MCF 10A (cell line): ENCODE measurements around the gene KCNC4. TPM values are rescaled to one million over a fixed set of nuclear protein-coding genes. Genes with fewer than 3 reads are reported as not detected.

Source experiments
- BruUV-seq: library from RNA; stranded (reverse); fragments of 400-500 nt; replicated peaks from 2 replicates; lab custom pipeline; 2021; lab: Mats Ljungman, UMichigan
- CTCF ChIA-PET: fragments of 300-600 bp; sonication (Branson Sonifier 250); formaldehyde crosslinking; extraction: SDS; loops from one replicate; lab custom pipeline; 2021; ENCODE audit warnings: antibody characterized with exemption, inconsistent platforms; lab: Yijun Ruan, JAX
- POLR2A ChIA-PET: fragments of 300-600, 350-650 bp; sonication (Branson Sonifier 250); formaldehyde crosslinking; extraction: SDS; loops from one replicate; lab custom pipeline; 2020; ENCODE audit warnings: antibody characterized with exemption, inconsistent platforms; lab: Yijun Ruan, JAX
- DNase-seq: peaks from one replicate; pipeline ENCODE4 v3.0.0-alpha.2; 2018; ENCODE audit not compliant: unreplicated experiment
- H3K27ac Mint-ChIP-seq: one replicate; pipeline ENCODE4 v1.8.0; 2022; ENCODE audit warnings: mild to moderate bottlenecking, low read depth, mixed read lengths; ENCODE audit not compliant: unreplicated experiment
- H3K27me3 Mint-ChIP-seq: one replicate; pipeline ENCODE4 v1.8.0; 2022; ENCODE audit warnings: mixed read lengths; ENCODE audit not compliant: insufficient read depth, unreplicated experiment
- H3K36me3 Mint-ChIP-seq: one replicate; pipeline ENCODE4 v1.8.0; 2022; ENCODE audit warnings: mild to moderate bottlenecking, moderate library complexity, mixed read lengths; ENCODE audit not compliant: insufficient read depth, unreplicated experiment
- H3K4me1 Mint-ChIP-seq: one replicate; pipeline ENCODE4 v1.8.0; 2022; ENCODE audit warnings: mixed read lengths; ENCODE audit not compliant: insufficient read depth, unreplicated experiment
- H3K4me3 Mint-ChIP-seq: one replicate; pipeline ENCODE4 v1.8.0; 2022; ENCODE audit warnings: mild to moderate bottlenecking, moderate library complexity, mixed read lengths; ENCODE audit not compliant: unreplicated experiment
- H3K9me3 Mint-ChIP-seq: one replicate; pipeline ENCODE4 v1.8.0; 2022; ENCODE audit warnings: mixed read lengths; ENCODE audit not compliant: unreplicated experiment
- intact Hi-C: fragments of 100-400 bp; cut with micrococcal nuclease; formaldehyde crosslinking; loops from 2 replicates; pipeline ENCODE4 v1.14.1; 2022
- total RNA-seq: library from RNA; stranded (reverse); gene quantifications from 2 replicates; pipeline ENCODE4 v1.2.3, GENCODE V29; 2022
- TF ChIP-seq, protein P1 (sequence below): fragments of 200-600 bp; IDR thresholded peaks from one replicate; pipeline ENCODE4 v1.8.0; 2022; ENCODE audit warnings: antibody characterized with exemption, mild to moderate bottlenecking; ENCODE audit not compliant: unreplicated experiment

The KCNC4 gene
- total RNA-seq, 1 experiment from 2014 or later = 1.3 TPM

DNA sequence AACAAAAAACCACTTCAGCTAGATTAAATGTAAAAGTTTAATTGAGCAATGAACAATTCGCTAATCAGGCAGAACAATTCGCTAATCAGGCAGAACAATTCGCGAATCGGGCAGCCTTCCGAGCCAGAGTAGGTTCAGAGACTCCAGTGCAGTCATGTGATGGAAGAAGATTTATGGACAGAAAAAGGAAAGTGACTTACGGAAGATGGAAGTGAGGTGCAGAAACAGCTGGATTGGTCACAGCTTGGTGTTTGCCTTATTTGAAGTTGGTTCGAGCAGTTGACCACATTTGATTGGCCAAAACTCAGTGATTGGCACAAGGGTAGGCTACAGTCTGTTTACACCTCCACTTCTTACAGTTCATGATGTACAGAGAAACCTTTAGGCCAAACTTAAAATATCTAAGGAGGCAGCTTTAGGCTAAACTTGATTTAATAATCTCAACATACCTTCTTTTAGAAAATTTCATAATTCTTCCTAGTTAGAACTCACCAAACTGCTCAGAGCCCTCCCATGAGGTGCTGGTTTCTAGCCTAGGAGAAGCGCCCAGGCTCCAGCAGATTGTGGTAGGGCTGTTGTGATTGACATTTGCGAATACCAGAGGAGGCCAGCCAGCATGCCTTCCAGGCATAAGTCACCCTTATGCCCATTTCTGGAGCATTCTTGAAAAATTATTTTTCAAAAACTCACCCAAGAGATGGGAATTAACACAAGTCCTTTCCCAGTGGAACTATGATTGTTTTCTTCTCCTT lies 22.8 kb upstream of the KCNC4 start:
- Mint-ChIP-seq H3K27ac (no peak overlapping the region), H3K4me3 (no peak overlapping the region), H3K27me3 (peaks cover 34% of the 10 kb centered on the region), H3K36me3 (no peaks in the 10 kb centered on the region), H3K9me3 (no peaks in the 10 kb centered on the region), H3K4me1 (peaks cover 6% of the 10 kb centered on the region)
- peak; percentile 36 for DNase-seq
- ChIA-PET CTCF (interaction anchor here (0.5 to 2.9 kb wide), 12 partner anchors 10 to 309 kb away, joined by 3 to 18 read pairs (median 6); no protein-coding TSS in a partner anchor), POLR2A (interaction anchor here (0.9 kb wide), 1 partner anchor 16 kb away, joined by 4 read pairs; no protein-coding TSS in a partner anchor)
- intact Hi-C loops = no loop called here
- TF ChIP-seq, protein P1, sequence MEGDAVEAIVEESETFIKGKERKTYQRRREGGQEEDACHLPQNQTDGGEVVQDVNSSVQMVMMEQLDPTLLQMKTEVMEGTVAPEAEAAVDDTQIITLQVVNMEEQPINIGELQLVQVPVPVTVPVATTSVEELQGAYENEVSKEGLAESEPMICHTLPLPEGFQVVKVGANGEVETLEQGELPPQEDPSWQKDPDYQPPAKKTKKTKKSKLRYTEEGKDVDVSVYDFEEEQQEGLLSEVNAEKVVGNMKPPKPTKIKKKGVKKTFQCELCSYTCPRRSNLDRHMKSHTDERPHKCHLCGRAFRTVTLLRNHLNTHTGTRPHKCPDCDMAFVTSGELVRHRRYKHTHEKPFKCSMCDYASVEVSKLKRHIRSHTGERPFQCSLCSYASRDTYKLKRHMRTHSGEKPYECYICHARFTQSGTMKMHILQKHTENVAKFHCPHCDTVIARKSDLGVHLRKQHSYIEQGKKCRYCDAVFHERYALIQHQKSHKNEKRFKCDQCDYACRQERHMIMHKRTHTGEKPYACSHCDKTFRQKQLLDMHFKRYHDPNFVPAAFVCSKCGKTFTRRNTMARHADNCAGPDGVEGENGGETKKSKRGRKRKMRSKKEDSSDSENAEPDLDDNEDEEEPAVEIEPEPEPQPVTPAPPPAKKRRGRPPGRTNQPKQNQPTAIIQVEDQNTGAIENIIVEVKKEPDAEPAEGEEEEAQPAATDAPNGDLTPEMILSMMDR = no peak
- BruUV-seq = no TSS peak

DNA sequence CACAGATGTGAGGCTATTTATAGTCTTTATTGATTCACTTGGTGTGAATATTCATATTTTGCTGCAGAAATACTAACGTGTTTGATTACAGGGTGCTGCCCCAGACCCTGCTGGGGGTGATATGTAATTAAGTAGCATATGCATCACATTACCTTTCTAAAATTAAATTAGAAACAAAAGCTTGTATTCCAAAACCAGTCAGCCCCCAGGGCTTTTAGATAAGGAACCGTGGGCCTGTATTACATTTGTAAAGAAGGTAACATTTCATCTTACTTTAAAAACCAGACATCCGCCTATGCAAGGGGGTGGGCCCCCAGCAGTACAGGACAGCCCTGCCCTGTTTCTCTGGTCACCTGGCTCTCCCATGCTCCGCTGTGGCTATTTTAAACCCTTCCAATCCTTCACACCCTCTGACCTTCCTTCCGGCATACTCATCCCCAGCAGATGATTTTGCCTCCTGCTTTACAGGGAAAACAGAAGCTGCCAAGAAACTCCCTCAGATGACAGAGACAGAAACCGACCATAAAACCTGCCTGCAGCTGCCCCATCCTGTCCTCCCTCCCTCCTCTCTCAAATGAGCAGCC lies 22.0 kb upstream of the KCNC4 start:
- H3K4me3 Mint-ChIP-seq = no peak overlapping the region
- DNase-seq = peak; percentile 45
- no peaks in the 10 kb centered on the region for H3K9me3 Mint-ChIP-seq
- H3K27me3 Mint-ChIP-seq = peaks cover 34% of the 10 kb centered on the region
- CTCF ChIA-PET = interaction anchor here (0.5 to 2.9 kb wide), 10 partner anchors 9 to 471 kb away, joined by 3 to 18 read pairs (median 4); no protein-coding TSS in a partner anchor
- no peaks in the 10 kb centered on the region for H3K36me3 Mint-ChIP-seq
- POLR2A ChIA-PET = no interaction called here
- no TSS peak for BruUV-seq
- TF ChIP-seq, protein P1 = no peak
- no peak overlapping the region for H3K27ac Mint-ChIP-seq
- H3K4me1 Mint-ChIP-seq = peaks cover 6% of the 10 kb centered on the region
- intact Hi-C loops = no loop called here

DNA sequence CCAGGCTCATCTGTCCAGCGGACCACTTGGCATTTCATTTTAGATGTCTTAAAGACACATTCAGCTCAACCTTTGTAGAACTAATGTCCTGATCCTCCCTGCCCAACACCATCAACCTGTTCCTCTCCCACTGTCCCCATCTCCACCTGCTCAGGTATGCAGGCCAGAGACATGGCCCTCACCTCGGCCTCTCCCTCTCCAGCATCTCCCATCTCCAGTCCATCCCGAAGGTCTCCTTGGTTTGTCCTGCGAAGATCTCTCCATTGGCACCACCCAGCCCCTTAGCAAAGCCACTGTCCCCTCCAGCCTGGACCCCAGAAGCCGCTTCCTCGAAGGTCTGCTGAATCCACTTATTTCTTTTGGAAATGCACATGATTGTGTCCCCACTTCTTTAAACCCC lies 20.9 kb upstream of the KCNC4 start:
- POLR2A ChIA-PET = no interaction called here
- intact Hi-C loops = no loop called here
- peak overlapping the region; percentile 29 for H3K27ac Mint-ChIP-seq
- BruUV-seq = no TSS peak
- no peak overlapping the region for H3K4me3 Mint-ChIP-seq
- DNase-seq = no peak
- TF ChIP-seq, protein P1 = no peak
- peaks cover 34% of the 10 kb centered on the region for H3K27me3 Mint-ChIP-seq
- H3K4me1 Mint-ChIP-seq = peaks cover 6% of the 10 kb centered on the region
- H3K9me3 Mint-ChIP-seq = no peaks in the 10 kb centered on the region
- CTCF ChIA-PET = interaction anchor here (1.3 to 2.4 kb wide), 3 partner anchors 13 to 124 kb away, joined by 3 to 10 read pairs (median 7); no protein-coding TSS in a partner anchor
- no peaks in the 10 kb centered on the region for H3K36me3 Mint-ChIP-seq
